Fibroblast of lung (primary cell): ENCODE data around the gene ABO.

ENCODE experiments used
- EZH2 ChIP-seq: IDR thresholded peaks from 2 replicates; pipeline ENCODE4 v1.5.1; 2012; ENCODE audit warnings: low read length, control low read depth, mild to moderate bottlenecking; ENCODE audit errors: missing control alignments
- TF ChIP-seq, protein P1 (sequence below), 2 donors: IDR thresholded peaks in 1 of 2; conservative IDR thresholded peaks in 1 of 2; 1 replicate in 1 of 2; 2 replicates in 1 of 2; pipeline ENCODE4 v1.5.1; 2011 to 2012; ENCODE audit warnings: low read length in 2 of 2, control low read depth in 1 of 2, inconsistent platforms in 1 of 2, low read depth in 1 of 2, mild to moderate bottlenecking in 1 of 2

DNA sequence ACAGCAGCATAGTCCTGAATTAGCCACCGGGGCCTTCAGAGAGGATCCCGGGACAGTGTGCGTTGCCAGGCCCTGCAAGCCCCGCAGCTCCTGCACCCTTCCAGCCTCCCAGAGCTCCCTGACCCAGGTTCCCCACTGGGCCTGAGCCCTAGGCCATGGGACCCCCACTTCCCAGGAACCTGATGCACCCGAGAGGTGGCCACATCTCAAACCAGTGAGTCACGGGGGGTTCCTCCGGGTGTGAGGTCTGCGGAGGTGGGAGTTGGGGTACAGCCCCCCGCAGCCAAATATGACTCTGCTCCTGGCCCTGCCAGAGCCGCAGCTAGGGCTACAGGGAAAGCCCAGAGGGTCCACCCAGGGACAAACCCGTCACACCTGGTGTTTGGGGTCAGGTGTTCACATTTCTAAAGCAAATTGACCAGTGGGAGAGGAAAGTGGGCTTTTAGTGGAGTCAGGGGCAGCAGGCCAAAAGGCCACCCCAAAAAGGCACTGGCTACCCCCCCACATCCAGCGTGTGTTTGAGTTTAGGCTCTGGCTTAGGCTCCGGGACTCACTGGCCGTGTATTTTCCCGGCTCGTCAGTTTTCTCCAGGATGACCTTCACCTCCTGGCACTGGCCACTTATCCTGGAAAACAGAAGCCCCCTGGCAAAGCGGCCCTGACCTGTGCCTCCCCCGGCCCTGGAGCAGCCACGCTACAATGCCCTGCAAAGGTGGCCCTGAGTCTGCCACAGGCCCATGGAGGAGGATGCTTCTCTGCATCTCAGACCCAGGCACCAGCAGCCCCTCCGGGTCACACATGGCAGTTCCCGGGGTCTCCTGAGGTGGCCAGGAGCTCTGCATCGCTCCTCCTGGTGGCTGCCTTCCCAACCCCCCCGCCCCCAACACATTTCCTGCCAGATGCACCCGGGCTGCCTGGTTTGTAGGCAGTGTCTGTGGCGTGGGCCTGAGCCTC is 48.5 kb downstream of the ABO start:
- TF ChIP-seq, protein P1, sequence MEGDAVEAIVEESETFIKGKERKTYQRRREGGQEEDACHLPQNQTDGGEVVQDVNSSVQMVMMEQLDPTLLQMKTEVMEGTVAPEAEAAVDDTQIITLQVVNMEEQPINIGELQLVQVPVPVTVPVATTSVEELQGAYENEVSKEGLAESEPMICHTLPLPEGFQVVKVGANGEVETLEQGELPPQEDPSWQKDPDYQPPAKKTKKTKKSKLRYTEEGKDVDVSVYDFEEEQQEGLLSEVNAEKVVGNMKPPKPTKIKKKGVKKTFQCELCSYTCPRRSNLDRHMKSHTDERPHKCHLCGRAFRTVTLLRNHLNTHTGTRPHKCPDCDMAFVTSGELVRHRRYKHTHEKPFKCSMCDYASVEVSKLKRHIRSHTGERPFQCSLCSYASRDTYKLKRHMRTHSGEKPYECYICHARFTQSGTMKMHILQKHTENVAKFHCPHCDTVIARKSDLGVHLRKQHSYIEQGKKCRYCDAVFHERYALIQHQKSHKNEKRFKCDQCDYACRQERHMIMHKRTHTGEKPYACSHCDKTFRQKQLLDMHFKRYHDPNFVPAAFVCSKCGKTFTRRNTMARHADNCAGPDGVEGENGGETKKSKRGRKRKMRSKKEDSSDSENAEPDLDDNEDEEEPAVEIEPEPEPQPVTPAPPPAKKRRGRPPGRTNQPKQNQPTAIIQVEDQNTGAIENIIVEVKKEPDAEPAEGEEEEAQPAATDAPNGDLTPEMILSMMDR (conservative IDR thresholded peaks at IDR 0.05 in 1 of 2, IDR thresholded peaks at IDR 0.05 in 1 of 2; ENCODE audit: low read depth in 1 of 2, low read length in 2 of 2) = no peak
- no peak for TF ChIP-seq EZH2
